HG03575 (cell line): ENCODE measurements around the gene SLIT1.

Experiments
- ATAC-seq: cut with Tn5 transposase; IDR thresholded peaks from one replicate; pipeline ENCODE4 v1.9.1; 2021; ENCODE audit not compliant: unreplicated experiment, insufficient number of reproducible peaks, low FRiP score; ENCODE audit errors: extremely low read depth

Gene SLIT1

GRCh38 chr10:97020452-97021400 is 165.0 kb downstream of the SLIT1 start:
- no peak for ATAC-seq

- no peak for ATAC-seq
Measured at GRCh38 chr10:97019213-97019844, 166.4 kb downstream of the SLIT1 start.

GRCh38 chr10:97018251-97019212 is 167.2 kb downstream of the SLIT1 start:
- no peak for ATAC-seq

- no peak for ATAC-seq
Measured at GRCh38 chr10:97017474-97017903, 168.3 kb downstream of the SLIT1 start.

GRCh38 chr10:97016728-97017473 is 168.9 kb downstream of the SLIT1 start:
- no peak for ATAC-seq

- ATAC-seq, result no peak
Measured at GRCh38 chr10:97015240-97015639, 170.5 kb downstream of the SLIT1 start.

- ATAC-seq, result no peak
Measured at GRCh38 chr10:97013983-97014382, 171.8 kb downstream of the SLIT1 start.

- ATAC-seq, result no peak
Measured at GRCh38 chr10:97013568-97013967, 172.2 kb downstream of the SLIT1 start.

- ATAC-seq, result no peak
Measured at GRCh38 chr10:97012470-97012869, 173.3 kb downstream of the SLIT1 start.

- ATAC-seq, result no peak
Measured at GRCh38 chr10:97011397-97011796, 174.4 kb downstream of the SLIT1 start.

- ATAC-seq, result no peak
Measured at GRCh38 chr10:97010695-97011206, 175.0 kb downstream of the SLIT1 start.

GRCh38 chr10:97007417-97007816 is 178.3 kb downstream of the SLIT1 start:
- ATAC-seq, result no peak

GRCh38 chr10:97006364-97006763 is 179.4 kb downstream of the SLIT1 start:
- ATAC-seq, result no peak

- no peak for ATAC-seq
Measured at GRCh38 chr10:97005349-97005748, 180.4 kb downstream of the SLIT1 start.

GRCh38 chr10:97004591-97004990 is 181.2 kb downstream of the SLIT1 start:
- no peak for ATAC-seq

- ATAC-seq, result no peak
Measured at GRCh38 chr10:97003804-97004201, 182.0 kb downstream of the SLIT1 start.

- no peak for ATAC-seq
Measured at GRCh38 chr10:97003151-97003803, 182.5 kb downstream of the SLIT1 start.

GRCh38 chr10:97002670-97003069 is 183.1 kb downstream of the SLIT1 start:
- no peak for ATAC-seq
